K562 (cell line): Measurements from ENCODE around the gene SCNN1B. TPM values are rescaled to one million over a fixed set of nuclear protein-coding genes. Genes with fewer than 3 reads are reported as not detected.

ENCODE experiments used
- ATAC-seq: fragments of 200-7000 bp; cut with Tn5 transposase; 3 replicates; pipeline ENCODE4 v1.9.1; 2020; ENCODE audit warnings: moderate library complexity
- BruUV-seq: library from RNA; stranded (reverse); fragments of 400-500 nt; replicated peaks from 2 replicates; lab custom pipeline; 2021; lab: Mats Ljungman, UMichigan
- CTCF ChIA-PET: fragments of 300-600 bp; formaldehyde crosslinking; extraction: SDS; loops from one replicate; lab custom pipeline; 2021; ENCODE audit warnings: low intra/inter-chr PET ratio; lab: Yijun Ruan, JAX
- POLR2A ChIA-PET: fragments of 300-600, 350-650 bp; sonication (Branson Sonifier 250); formaldehyde crosslinking; extraction: SDS; loops from one replicate; lab custom pipeline; 2021; ENCODE audit warnings: antibody characterized with exemption, inconsistent platforms; lab: Yijun Ruan, JAX
- DNase-seq, 4 experiments: peaks; one replicate each; pipeline versions ENCODE4 v3.0.0 to v3.0.0-alpha.2; 2011 to 2018; ENCODE audit warnings: low spot score in 3 of 4, mixed read lengths in 3 of 4; ENCODE audit errors: extremely low read depth in 1 of 4
- FAIRE-seq: peaks from 2 replicates; lab custom pipeline; 2011; peaks lifted over from hg19 to GRCh38; lab: Jason Lieb, UNC
- H2AFZ ChIP-seq: 2 replicates; pipeline ENCODE4 v1.6.0; 2011; ENCODE audit warnings: low read depth, low read length, control low read depth, inconsistent platforms
- H3K27ac ChIP-seq: fragments of 200-600 bp; 3 replicates; pipeline ENCODE4 v1.8.0; 2011; ENCODE audit warnings: low read depth, mild to moderate bottlenecking, control low read depth, inconsistent platforms, low read length, moderate library complexity, mixed read lengths; ENCODE audit errors: extremely low read depth
- H3K27me3 ChIP-seq, 2 experiments: fragments of 300-600 bp in 1 of 2; 2 replicates in 1 of 2; 3 replicates in 1 of 2; pipeline versions ENCODE4 v1.6.0 to v1.8.0; 2011; ENCODE audit warnings: inconsistent platforms in 2 of 2, low read length in 2 of 2, mild to moderate bottlenecking in 1 of 2, mixed read lengths in 1 of 2, moderate library complexity in 1 of 2; ENCODE audit not compliant: control insufficient read depth in 2 of 2, insufficient read depth in 2 of 2
- H3K36me3 ChIP-seq: fragments of 300-600 bp; 3 replicates; pipeline ENCODE4 v1.8.0; 2011; ENCODE audit warnings: mild to moderate bottlenecking, low read length, inconsistent platforms; ENCODE audit not compliant: control insufficient read depth, insufficient read depth
- H3K4me1 ChIP-seq, 2 experiments: fragments of 200-600 bp in 1 of 2; replicated peaks in 1 of 2; 2 replicates in 1 of 2; 3 replicates in 1 of 2; pipeline versions ENCODE4 v1.5.1 to v1.8.0; 2011; ENCODE audit warnings: inconsistent platforms in 2 of 2, low read length in 2 of 2, mild to moderate bottlenecking in 1 of 2, mixed read lengths in 1 of 2, moderate library complexity in 1 of 2; ENCODE audit not compliant: control insufficient read depth in 2 of 2, insufficient read depth in 2 of 2
- H3K4me2 ChIP-seq: 2 replicates; pipeline ENCODE4 v1.6.1; 2011; ENCODE audit warnings: low read length, control low read depth, inconsistent platforms, mixed read lengths; ENCODE audit not compliant: insufficient read depth
- H3K4me3 ChIP-seq: fragments of 200-600 bp; sonication (generic), shearing (Covaris generic); 2 replicates; pipeline ENCODE4 v1.5.1; 2016; ENCODE audit warnings: control low read depth, inconsistent platforms
- H3K79me2 ChIP-seq: fragments of 200-600 bp; 3 replicates; pipeline ENCODE4 v1.8.0; 2011; ENCODE audit warnings: low read length, inconsistent platforms; ENCODE audit not compliant: control insufficient read depth, insufficient read depth
- H3K9ac ChIP-seq, 2 experiments: 2 replicates each; pipeline versions ENCODE4 v1.6.0 to v1.6.1; 2011; ENCODE audit warnings: low read depth in 2 of 2, low read length in 2 of 2, control low read depth in 1 of 2, inconsistent platforms in 1 of 2, mild to moderate bottlenecking in 1 of 2, mixed read lengths in 1 of 2; ENCODE audit not compliant: insufficient read depth in 1 of 2
- H3K9me1 ChIP-seq: one replicate; pipeline ENCODE4 v1.6.0; 2011; ENCODE audit warnings: inconsistent platforms, mild to moderate bottlenecking, low read length, moderate library complexity; ENCODE audit not compliant: control insufficient read depth, insufficient read depth
- H3K9me3 ChIP-seq: replicated peaks from 2 replicates; pipeline ENCODE4 v1.5.1; 2011; ENCODE audit warnings: low read depth, low read length, inconsistent platforms; ENCODE audit not compliant: control insufficient read depth, insufficient read depth
- H4K20me1 ChIP-seq: replicated peaks from 2 replicates; pipeline ENCODE4 v1.6.1; 2011; ENCODE audit warnings: low read length, inconsistent platforms, mixed read lengths; ENCODE audit not compliant: control insufficient read depth, insufficient read depth
- CHD2 ChIP-seq: IDR thresholded peaks from 2 replicates; pipeline ENCODE4 v1.6.1; 2011; ENCODE audit warnings: low read depth, low read length
- FOSL1 ChIP-seq: fragments of 200-800 bp; sonication (Bioruptor generic); conservative IDR thresholded peaks from 2 replicates; pipeline ENCODE4 v1.6.1; 2016; ENCODE audit warnings: missing genetic modification characterization, missing compliant biosample characterization
- JUND ChIP-seq, 2 experiments: IDR thresholded peaks; 2 replicates in 1 of 2; 3 replicates in 1 of 2; pipeline ENCODE4 v1.6.1; 2011; ENCODE audit warnings: borderline replicate concordance in 2 of 2, low read depth in 2 of 2, low read length in 2 of 2, improper control_type of control experiment in 1 of 2, missing biosample characterization in 1 of 2, missing genetic modification characterization in 1 of 2, missing genetic modification reagents in 1 of 2
- MTA2 ChIP-seq: fragments of 450-650 bp; IDR thresholded peaks from 2 replicates; pipeline ENCODE4 v1.6.1; 2016; ENCODE audit warnings: low read depth
- WGBS: fragments of 100-300 bp; shearing (Covaris generic); methylation state at CpG from one replicate; pipeline ENCODE4 v1.1.6; 2016; ENCODE audit warnings: low coverage, mixed read lengths; ENCODE audit not compliant: insufficient coverage; ENCODE audit errors: missing lambda C conversion rate; 5-methylcytosine and 5-hydroxymethylcytosine counted together
- in situ Hi-C: fragments of 300-500 bp; cut with MboI; formaldehyde crosslinking; loops from 4 replicates; pipeline ENCODE4 v1.15.0; 2018; ENCODE audit warnings: inconsistent platforms, mixed read lengths
- intact Hi-C: fragments of 100-400 bp; cut with micrococcal nuclease; formaldehyde crosslinking; loops from 2 replicates; pipeline ENCODE4 v1.14.2; 2022
- polyA plus RNA-seq, 8 experiments: library from polyadenylated mRNA; depleted of rRNA in 4 of 8; stranded (reverse) in 5 of 8; unstranded in 3 of 8; fragments of >200 nt; fragmentation: Nextera tagmentation in 2 of 8; fragmentation: Illumina TruSeq in 1 of 8; extraction: Ambion mirVana in 2 of 8; extraction: Trizol in 1 of 8; gene quantifications; 2 replicates each; pipeline versions ENCODE4 v1.2.1 to v1.2.3, GENCODE V29; 2011 to 2014; ENCODE audit warnings: inconsistent platforms in 1 of 8, missing spikeins in 1 of 8
- total RNA-seq, 7 experiments: library from RNA; depleted of rRNA in 6 of 7; stranded (reverse); fragments of >200 nt in 6 of 7; fragmentation: Illumina TruSeq in 2 of 7; extraction: Trizol in 2 of 7; gene quantifications; 2 replicates each; pipeline versions ENCODE4 v1.2.1 to v1.2.3, GENCODE V29; 2011 to 2021; ENCODE audit warnings: low replicate concordance in 1 of 7
- TF ChIP-seq, protein P1 (sequence below): fragments of 250-450 bp; sonication (Bioruptor Pico); IDR thresholded peaks from 2 replicates; pipeline ENCODE4 v1.5.0; 2021
- TF ChIP-seq, protein P2 (sequence below), 2 experiments: fragments of 450-650 bp in 1 of 2; sonication (generic) in 1 of 2; formaldehyde crosslinking in 1 of 2; IDR thresholded peaks in 1 of 2; conservative IDR thresholded peaks in 1 of 2; 2 replicates each; pipeline versions ENCODE4 v1.6.1 to v1.8.1; 2016 to 2023; ENCODE audit warnings: mild to moderate bottlenecking in 2 of 2, moderate library complexity in 2 of 2, inconsistent platforms in 1 of 2, missing genetic modification reagents in 1 of 2

The SCNN1B gene
- total and polyA plus RNA-seq, 9 of the 15 experiments (the other 6 are each of a cell fraction or from before 2014, with no cell fraction given) = not detected

DNA sequence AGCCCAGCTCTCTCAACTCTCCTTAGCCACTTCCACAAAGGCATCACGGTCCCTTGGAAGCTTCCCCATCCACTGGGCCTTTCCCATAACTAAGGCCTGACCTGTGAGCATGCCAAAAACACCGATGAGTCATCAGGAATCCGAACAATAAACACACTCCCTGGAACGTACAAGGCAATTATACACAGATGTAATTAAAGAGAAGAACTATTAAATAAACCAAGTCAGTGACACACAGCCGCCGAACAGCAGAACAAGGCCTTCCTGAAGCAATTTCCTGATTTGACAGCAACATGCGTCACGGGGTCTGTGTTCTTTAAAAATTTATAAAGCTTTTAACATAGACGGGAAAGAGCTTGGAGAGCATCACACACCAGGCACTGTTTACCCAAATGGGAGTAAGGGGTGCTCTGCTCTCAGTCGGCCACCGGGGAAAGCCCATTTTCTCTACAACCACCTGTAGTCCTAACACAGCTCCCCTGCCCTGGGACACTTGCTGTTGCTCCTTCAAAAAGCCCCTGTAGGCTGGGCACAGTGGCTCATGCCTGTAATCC lies 121.5 kb downstream of the SCNN1B start:
- Histone ChIP-seq H3K9me3 (no peaks in the 10 kb centered on the region), H2AFZ (no peak overlapping the region), H3K4me3 (no peak overlapping the region), H3K4me2 (no peak overlapping the region), H3K9me1 (no peaks in the 10 kb centered on the region), H3K79me2 (no peaks in the 10 kb centered on the region), H3K4me1 (peaks cover 0 to 3% of the 10 kb centered on the region in 2 experiments; a peak in 1 of 5 replicates), H3K9ac (no peak overlapping the region), H3K27me3 (no peaks in the 10 kb centered on the region), H3K27ac (no peak overlapping the region), H4K20me1 (no peaks in the 10 kb centered on the region), H3K36me3 (peaks cover 7% of the 10 kb centered on the region; the same call in 2 of the 3 replicates)
- no peak for ATAC-seq
- intact Hi-C loops (no loop called here), in situ Hi-C loops (no loop called here)
- ChIA-PET CTCF (no interaction called here), POLR2A (no interaction called here)
- no peak for DNase-seq
- WGBS = 66% methylated on average over 11 of the region's 11 CpGs
- BruUV-seq = no TSS peak
- FAIRE-seq = no peak
- TF ChIP-seq, protein P1, sequence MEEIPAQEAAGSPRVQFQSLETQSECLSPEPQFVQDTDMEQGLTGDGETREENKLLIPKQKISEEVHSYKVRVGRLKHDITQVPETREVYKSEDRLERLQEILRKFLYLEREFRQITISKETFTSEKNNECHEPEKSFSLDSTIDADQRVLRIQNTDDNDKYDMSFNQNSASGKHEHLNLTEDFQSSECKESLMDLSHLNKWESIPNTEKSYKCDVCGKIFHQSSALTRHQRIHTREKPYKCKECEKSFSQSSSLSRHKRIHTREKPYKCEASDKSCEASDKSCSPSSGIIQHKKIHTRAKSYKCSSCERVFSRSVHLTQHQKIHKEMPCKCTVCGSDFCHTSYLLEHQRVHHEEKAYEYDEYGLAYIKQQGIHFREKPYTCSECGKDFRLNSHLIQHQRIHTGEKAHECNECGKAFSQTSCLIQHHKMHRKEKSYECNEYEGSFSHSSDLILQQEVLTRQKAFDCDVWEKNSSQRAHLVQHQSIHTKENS (CRISPR knock-in tag) = no peak
- TF ChIP-seq MTA2 (no peak), CHD2 (no peak), FOSL1 (tag) (peak; percentile 21; the same call in 1 of the 2 replicates), JUND (IDR thresholded peaks at IDR 0.05; ENCODE audit: borderline replicate concordance, low read depth, low read length) (peak; percentile 27; the same call in 1 of the 2 replicates), JUND (tag; IDR thresholded peaks at IDR 0.05; ENCODE audit: borderline replicate concordance, low read depth, low read length) (no peak)
- TF ChIP-seq, protein P2, sequence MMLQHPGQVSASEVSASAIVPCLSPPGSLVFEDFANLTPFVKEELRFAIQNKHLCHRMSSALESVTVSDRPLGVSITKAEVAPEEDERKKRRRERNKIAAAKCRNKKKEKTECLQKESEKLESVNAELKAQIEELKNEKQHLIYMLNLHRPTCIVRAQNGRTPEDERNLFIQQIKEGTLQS (IDR thresholded peaks at IDR 0.05) = peak; percentile 65
- TF ChIP-seq, protein P2 (CRISPR knock-in tag; conservative IDR thresholded peaks at IDR 0.05) = no peak
